Heart left ventricle (tissue), 16 donors: ENCODE data around the gene CYB561. TPM values are rescaled to one million over a fixed set of nuclear protein-coding genes. Genes with fewer than 3 reads are reported as not detected.

Source experiments
- ATAC-seq, 4 donors: fragments of 200-7000 bp; cut with Tn5 transposase; one replicate each; pipeline ENCODE4 v1.9.1; 2020 to 2022; ENCODE audit warnings: moderate library complexity in 4 of 4, mild to moderate bottlenecking in 3 of 4, moderate number of reproducible peaks in 1 of 4
- DNase-seq, 5 donors: peaks; one replicate each; pipeline ENCODE4 v3.0.0-alpha.2; 2020
- H3K27ac ChIP-seq, 12 donors: fragments of 200-600 bp; sonication (generic) in 4 of 12; one replicate each; pipeline versions ENCODE4 v1.5.0 to v1.8.0; 2016 to 2022; ENCODE audit warnings: mild to moderate bottlenecking in 2 of 12
- H3K27me3 ChIP-seq, 9 donors: fragments of 200-600 bp; sonication (generic) in 2 of 9; one replicate each; pipeline versions ENCODE4 v1.5.1 to v1.8.0; 2016 to 2022; ENCODE audit warnings: mild to moderate bottlenecking in 3 of 9
- H3K36me3 ChIP-seq, 9 donors: fragments of 200-600 bp; sonication (generic) in 2 of 9; one replicate each; pipeline versions ENCODE4 v1.5.0 to v1.8.0; 2018 to 2022; ENCODE audit warnings: mild to moderate bottlenecking in 2 of 9
- H3K4me1 ChIP-seq, 12 donors: fragments of 200-600 bp; sonication (generic) in 4 of 12; one replicate each; pipeline versions ENCODE4 v1.5.0 to v1.8.0; 2016 to 2022; ENCODE audit warnings: mild to moderate bottlenecking in 3 of 12
- H3K4me3 ChIP-seq, 12 donors: fragments of 200-600 bp; sonication (generic) in 4 of 12; one replicate each; pipeline versions ENCODE4 v1.5.0 to v1.8.0; 2017 to 2022; ENCODE audit warnings: mild to moderate bottlenecking in 9 of 12, moderate library complexity in 4 of 12
- H3K9me3 ChIP-seq, 12 donors: fragments of 200-600 bp; sonication (generic) in 4 of 12; one replicate each; pipeline versions ENCODE4 v1.5.0 to v1.8.0; 2016 to 2022; ENCODE audit warnings: mild to moderate bottlenecking in 1 of 12
- POLR2A ChIP-seq, 2 donors: fragments of 450-650 bp; IDR thresholded peaks; one replicate each; pipeline ENCODE4 v1.6.1; 2017; ENCODE audit warnings: antibody characterized with exemption in 2 of 2, mild to moderate bottlenecking in 2 of 2, moderate library complexity in 2 of 2
- WGBS, 4 donors: extraction: QIAGEN DNeasy Blood & Tissue Kit in 2 of 4; methylation state at CpG; one replicate each; pipeline versions ENCODE4 v1.1.5 to v1.1.7; 2013 to 2018; 5-methylcytosine and 5-hydroxymethylcytosine counted together
- intact Hi-C, 10 donors: fragments of 100-400 bp; cut with DNase I; formaldehyde crosslinking; loops; one replicate each; pipeline versions ENCODE4 v1.11.1 to v1.14.2; 2022
- polyA plus RNA-seq, 2 donors: library from polyadenylated mRNA; stranded (reverse); fragments of 200-250 nt; gene quantifications; one replicate each; pipeline ENCODE4 v1.2.3, GENCODE V29; 2013
- total RNA-seq, 9 donors: library from RNA; depleted of rRNA in 2 of 9; stranded (reverse); fragments of >200 nt in 2 of 9; fragmentation: NEBNext Ultra II Directional in 3 of 9; extraction: Animal tissue kit (Norgen Biotek cat#: 25700) in 3 of 9; gene quantifications; one replicate each; pipeline versions ENCODE4 v1.1.0 to v1.2.4, GENCODE V29; 2016 to 2023
- TF ChIP-seq, protein P1 (sequence below), 12 donors: fragments of 200-600 bp; sonication (generic) in 4 of 12; IDR thresholded peaks; one replicate each; pipeline versions ENCODE4 v1.5.0 to v1.8.0; 2018 to 2022; ENCODE audit warnings: antibody characterized with exemption in 12 of 12, mild to moderate bottlenecking in 5 of 12
- donor health status: ischemic (EF 13 %, LVEDD 7.1; RV severe dilation, severe dysfunction).
- donor health status: healthy with polysubstance abuse.
- donor health status: DM: no; HTN: yes; CAD: no.
- donor health status: DM: no; HTN: no; CAD: no.
- donor health status: ischemic (EF 25% LVEDD 6.9; RV normal size, moderate dysfunction).
- donor health status: ischemic (EF 25% LVEDD 5.7; RV mildly dilated, moderate dysfunction).
- donor health status: healthy.
- donor health status: DM: yes; HTN: yes; CAD: no.
- donor health status: ischemic (EF 35%, LVEDD 5.7; RV mildly dilated, moderate dysfunction).
- donor health status: nonischemic (EF 11% LVEDD 7.7; RV severe dilation, severe dysfunction).
- donor health status: DM: yes; HTN: yes; CAD: no.
- donor health status: PGD.
- donor health status: ischemic (EF 29% LVEDD 5.4; RV normal size, mild dysfunction).
- donor health status: nonischemic (EF 23%, LVEDD 6.1; RV moderate dilation, normal function).

CYB561 gene
- total and polyA plus RNA-seq, 11 donors, result 4.8 to 19.2 (median 8.6) TPM

- peak in 1 of 5 donors; percentile 28 for DNase-seq
- peaks cover 0 to 9% (median 0%) of the 10 kb centered on the region in 9 donors for H3K36me3 ChIP-seq
- no peaks in the 10 kb centered on the region for H3K9me3 ChIP-seq
- TF ChIP-seq POLR2A (IDR thresholded peaks at IDR 0.05), result no peak
- TF ChIP-seq, protein P1, sequence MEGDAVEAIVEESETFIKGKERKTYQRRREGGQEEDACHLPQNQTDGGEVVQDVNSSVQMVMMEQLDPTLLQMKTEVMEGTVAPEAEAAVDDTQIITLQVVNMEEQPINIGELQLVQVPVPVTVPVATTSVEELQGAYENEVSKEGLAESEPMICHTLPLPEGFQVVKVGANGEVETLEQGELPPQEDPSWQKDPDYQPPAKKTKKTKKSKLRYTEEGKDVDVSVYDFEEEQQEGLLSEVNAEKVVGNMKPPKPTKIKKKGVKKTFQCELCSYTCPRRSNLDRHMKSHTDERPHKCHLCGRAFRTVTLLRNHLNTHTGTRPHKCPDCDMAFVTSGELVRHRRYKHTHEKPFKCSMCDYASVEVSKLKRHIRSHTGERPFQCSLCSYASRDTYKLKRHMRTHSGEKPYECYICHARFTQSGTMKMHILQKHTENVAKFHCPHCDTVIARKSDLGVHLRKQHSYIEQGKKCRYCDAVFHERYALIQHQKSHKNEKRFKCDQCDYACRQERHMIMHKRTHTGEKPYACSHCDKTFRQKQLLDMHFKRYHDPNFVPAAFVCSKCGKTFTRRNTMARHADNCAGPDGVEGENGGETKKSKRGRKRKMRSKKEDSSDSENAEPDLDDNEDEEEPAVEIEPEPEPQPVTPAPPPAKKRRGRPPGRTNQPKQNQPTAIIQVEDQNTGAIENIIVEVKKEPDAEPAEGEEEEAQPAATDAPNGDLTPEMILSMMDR (IDR thresholded peaks at IDR 0.05), result no peak
- H3K27me3 ChIP-seq, result no peaks in the 10 kb centered on the region
- peaks cover 8 to 87% (median 62%) of the 10 kb centered on the region in 12 donors for H3K4me1 ChIP-seq
- ATAC-seq, result peak in 2 of 4 donors; percentile 1 to 11
- WGBS, 4 donors, result 72 to 84% (median 76%) methylated on average over 29 of the region's 29 CpGs
- peak overlapping the region in 1 of 12 donors; percentile 39 for H3K4me3 ChIP-seq
- intact Hi-C loops, result loop anchor here in 1 of 10 donors (2.0 kb wide), 1 partner anchor 115 kb away; the partner anchor contains the start of gene DCAF7
- H3K27ac ChIP-seq, result peak overlapping the region in 9 of 12 donors; percentile 8 to 74 (median 52)
These were observed 10.2 kb downstream of the CYB561 start for GRCh38 chr17:63435681-63436522.

DNA sequence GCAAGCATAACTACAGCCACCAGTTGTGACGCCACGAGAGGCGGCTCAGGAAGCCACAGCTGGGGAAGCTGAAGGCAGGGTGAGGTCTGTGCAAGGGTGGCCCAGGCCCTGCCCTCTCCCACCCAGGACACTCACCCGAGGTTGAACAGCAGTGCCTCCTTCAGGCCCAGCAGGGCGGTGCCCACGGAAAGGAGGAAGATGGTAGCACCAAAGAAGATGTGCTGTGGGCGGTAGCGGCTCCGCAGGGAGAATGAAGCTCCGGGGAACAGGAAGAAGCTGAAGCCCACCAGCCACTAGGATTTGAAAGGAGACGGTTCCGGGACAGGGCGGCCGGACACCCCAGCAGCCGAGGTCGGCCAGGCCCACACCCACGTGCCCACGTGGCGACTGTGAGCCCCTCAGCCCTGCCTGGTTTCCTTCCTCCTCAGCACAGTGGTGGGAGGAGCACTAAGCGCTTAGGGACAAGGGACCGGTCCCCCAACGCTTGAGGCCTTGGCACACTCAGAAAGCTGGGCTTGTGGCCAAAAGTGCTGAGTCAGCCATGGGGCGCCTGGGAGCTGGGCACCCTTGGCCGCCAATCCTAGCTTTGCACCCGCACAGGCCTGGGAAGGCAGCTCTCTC lies 11.0 kb downstream of the CYB561 start:
- peaks cover 8 to 81% (median 60%) of the 10 kb centered on the region in 12 donors for H3K4me1 ChIP-seq
- peak overlapping the region in 1 of 12 donors; percentile 39 for H3K4me3 ChIP-seq
- ATAC-seq (peak; percentile 52 to 70 (median 67)), DNase-seq (peak; percentile 74 to 88 (median 81))
- TF ChIP-seq POLR2A (IDR thresholded peaks at IDR 0.05), result no peak
- TF ChIP-seq, protein P1 (IDR thresholded peaks at IDR 0.05), result peak in 3 of 12 donors; percentile 6 to 24 (median 20)
- no peaks in the 10 kb centered on the region for H3K27me3 ChIP-seq
- H3K36me3 ChIP-seq, result peaks cover 0 to 9% (median 0%) of the 10 kb centered on the region in 9 donors
- intact Hi-C loops, result loop anchor here in 2 of 10 donors (2.0 to 5.0 kb wide), 2 partner anchors 42 to 116 kb away; partner anchors contain the start of genes ACE (in 1 of the 2) and DCAF7 (in 1 of the 2)
- H3K9me3 ChIP-seq, result no peaks in the 10 kb centered on the region
- H3K27ac ChIP-seq, result peak overlapping the region in 10 of 12 donors; percentile 8 to 74 (median 56)
- WGBS, 4 donors, result 41 to 82% (median 53%) methylated on average over 10 to 25 of the region's 25 CpGs

GRCh38 chr17:63433746-63434591 lies 12.1 kb downstream of the CYB561 start:
- Histone ChIP-seq H3K27ac (peak overlapping the region in 11 of 12 donors; percentile 31 to 74 (median 62)), H3K4me3 (peak overlapping the region in 2 of 12 donors; percentile 13 to 39), H3K4me1 (peaks cover 8 to 70% (median 50%) of the 10 kb centered on the region in 12 donors), H3K9me3 (no peaks in the 10 kb centered on the region), H3K36me3 (peaks cover 0 to 9% (median 0%) of the 10 kb centered on the region in 9 donors), H3K27me3 (no peaks in the 10 kb centered on the region)
- 43 to 56% (median 54%) methylated on average over 13 to 32 of the region's 32 CpGs for WGBS, 4 donors
- ATAC-seq (peak; percentile 79 to 88 (median 86)), DNase-seq (peak; percentile 77 to 93 (median 85))
- intact Hi-C loops, result loop anchor here in 2 of 10 donors (2.0 to 5.0 kb wide), 2 partner anchors 43 to 117 kb away; partner anchors contain the start of genes ACE (in 1 of the 2) and DCAF7 (in 1 of the 2)
- TF ChIP-seq, protein P1 (IDR thresholded peaks at IDR 0.05), result peak in 1 of 12 donors; percentile 10
- no peak for TF ChIP-seq POLR2A (IDR thresholded peaks at IDR 0.05)
